Hepatocyte (in vitro differentiated cells): Measurements from ENCODE around the gene PGLYRP1.

Experiments
- CTCF ChIP-seq: fragments of 200-600 bp; sonication (generic); IDR thresholded peaks from 2 replicates; pipeline ENCODE4 v1.5.1; 2016; ENCODE audit warnings: antibody characterized with exemption, mild to moderate bottlenecking; ENCODE audit not compliant: poor library complexity
- EZH2 ChIP-seq: fragments of 200-600 bp; sonication (generic); IDR thresholded peaks from 2 replicates; pipeline ENCODE4 v1.6.1; 2016; ENCODE audit warnings: antibody characterized with exemption, mild to moderate bottlenecking, borderline replicate concordance
- EZH2phosphoT487 ChIP-seq: fragments of 200-600 bp; sonication (generic); IDR thresholded peaks from one replicate; pipeline ENCODE4 v1.6.1; 2018; ENCODE audit warnings: antibody characterized with exemption, mild to moderate bottlenecking, low read depth, moderate library complexity; ENCODE audit not compliant: unreplicated experiment, severe bottlenecking

- no peak for TF ChIP-seq EZH2
- no peak for TF ChIP-seq CTCF
- no peak for TF ChIP-seq EZH2phosphoT487
Measured at GRCh38 chr19:45998834-45999233, 24.0 kb downstream of the PGLYRP1 start.
